ENCODE results near the gene DMC1. TPM values are rescaled to one million over a fixed set of nuclear protein-coding genes. Genes with fewer than 3 reads are reported as not detected.

The DMC1 gene
- total and polyA plus RNA-seq, 2 of the 4 experiments (the other 2 are of a cell fraction): 0.18 to 0.38 TPM

DNA sequence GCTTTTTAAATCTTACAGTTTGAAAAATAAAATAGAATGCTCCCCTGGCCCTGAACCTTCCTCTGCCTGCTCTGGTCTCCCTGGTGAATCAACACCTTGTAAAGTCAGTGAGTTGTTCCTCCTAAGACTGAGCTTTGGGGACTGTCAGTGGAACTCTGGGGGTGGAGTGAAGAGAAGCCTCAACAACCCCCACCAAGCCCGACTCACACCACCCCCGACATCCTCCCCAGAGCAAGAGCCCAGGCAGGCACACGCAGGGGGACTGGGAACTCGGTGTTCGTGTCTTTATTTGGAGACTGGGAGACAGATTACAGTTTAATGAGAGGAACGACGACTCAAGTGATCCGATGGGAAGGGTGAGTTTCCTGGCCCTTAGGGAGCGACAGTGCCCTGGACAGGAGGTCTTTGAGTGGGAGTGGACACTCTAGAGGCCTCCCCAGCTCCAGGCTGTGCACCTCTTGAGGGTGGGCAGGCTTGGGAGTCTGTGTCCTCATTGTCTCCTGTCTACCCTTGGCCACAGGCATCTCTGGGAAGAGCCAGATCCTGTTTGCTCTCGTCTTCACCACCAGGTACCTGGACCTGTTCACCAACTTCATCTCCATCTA, 95.9 kb downstream of the DMC1 start:
- Histone ChIP-seq H3K4me1 (ENCODE audit: control insufficient read depth, insufficient read depth, low read length) (peaks cover 7% of the 10 kb centered on the region), H3K27ac (ENCODE audit: insufficient read depth, low read length) (no peak overlapping the region), H4K20me1 (ENCODE audit: insufficient read depth, low read length) (peaks cover 4% of the 10 kb centered on the region), H2BK5ac (ENCODE audit: low read depth, low read length, poor library complexity, severe bottlenecking) (no peak overlapping the region), H3K79me1 (ENCODE audit: low read depth in 1 of 2, low read length in 2 of 2) (peaks cover 5 to 56% of the 10 kb centered on the region in 2 experiments; a peak in 3 of 4 replicates), H3K9me3 (ENCODE audit: control insufficient read depth, insufficient read depth, low read length) (no peaks in the 10 kb centered on the region), H4K8ac (ENCODE audit: low read depth in 2 of 2, low read length in 2 of 2) (no peak overlapping the region), H3K4ac (ENCODE audit: low read depth, low read length) (no peak overlapping the region), H2BK20ac (ENCODE audit: low read depth, low read length) (no peak overlapping the region), H3K56ac (ENCODE audit: extremely low read depth, insufficient read depth, low read length) (no peak overlapping the region), H2AK5ac (ENCODE audit: low read depth, low read length) (no peak overlapping the region), H2AK9ac (replicated peaks; ENCODE audit: low read depth, low read length, poor library complexity) (no peak overlapping the region), H2AFZ (replicated peaks; ENCODE audit: low read length, poor library complexity) (no peak overlapping the region), H3K4me2 (ENCODE audit: low read depth, low read length) (no peak overlapping the region), H2BK120ac (ENCODE audit: low read depth, low read length) (no peak overlapping the region), H2BK15ac (ENCODE audit: low read depth, low read length) (no peak overlapping the region), H3K18ac (ENCODE audit: low read depth, low read length) (no peak overlapping the region), H3K9me1 (ENCODE audit: insufficient read depth, low read length) (peaks cover 15% of the 10 kb centered on the region), H3K36me3 (ENCODE audit: control insufficient read depth, insufficient read depth, low read length) (peaks cover 28% of the 10 kb centered on the region), H4K91ac (ENCODE audit: insufficient read depth, low read depth, low read length) (no peak overlapping the region), H3K4me3 (ENCODE audit: insufficient read depth, low read depth, low read length) (no peak overlapping the region), H3K27me3 (ENCODE audit: control insufficient read depth, insufficient read depth, low read length) (no peaks in the 10 kb centered on the region), H4K5ac (ENCODE audit: low read depth, low read length) (no peak overlapping the region), H3K23ac (ENCODE audit: low read depth, low read length) (peak overlapping the region; percentile 15; the same call in 1 of the 2 replicates), H3K9ac (ENCODE audit: low read depth, low read length) (no peak overlapping the region), H3K14ac (replicated peaks; ENCODE audit: low read depth, low read length) (no peak overlapping the region; the same call in 1 of the 2 replicates)
- no CpG with 5 or more reads among the region's 10 CpGs for WGBS, 2 experiments (ENCODE audit: extremely low coverage in 2 of 2, insufficient read length in 1 of 2)
- intact Hi-C loops (cut with micrococcal nuclease) (no loop called here), dilution Hi-C loops (cut with HindIII; ENCODE audit: low sequenced_read_pairs, unreplicated experiment) (no loop called here), in situ Hi-C loops (cut with MboI; ENCODE audit: low sequenced_read_pairs) (no loop called here)
- TF ChIP-seq, protein P1, sequence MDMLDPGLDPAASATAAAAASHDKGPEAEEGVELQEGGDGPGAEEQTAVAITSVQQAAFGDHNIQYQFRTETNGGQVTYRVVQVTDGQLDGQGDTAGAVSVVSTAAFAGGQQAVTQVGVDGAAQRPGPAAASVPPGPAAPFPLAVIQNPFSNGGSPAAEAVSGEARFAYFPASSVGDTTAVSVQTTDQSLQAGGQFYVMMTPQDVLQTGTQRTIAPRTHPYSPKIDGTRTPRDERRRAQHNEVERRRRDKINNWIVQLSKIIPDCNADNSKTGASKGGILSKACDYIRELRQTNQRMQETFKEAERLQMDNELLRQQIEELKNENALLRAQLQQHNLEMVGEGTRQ (IDR thresholded peaks at IDR 0.05; ENCODE audit: low read depth, low read length): no peak
- CTCF ChIA-PET: no interaction called here
- POLR2A ChIA-PET (ENCODE audit: unreplicated experiment): no interaction called here
- no TSS peak for BruUV-seq (replicated peaks)
- DNase-seq (no peak), ATAC-seq (ENCODE audit: low read depth) (no peak)
